ENCODE measurements around the gene FAM43A. TPM values are rescaled to one million over a fixed set of nuclear protein-coding genes. Genes with fewer than 3 reads are reported as not detected.

Gene FAM43A
- total and polyA plus RNA-seq, 2 of the 4 experiments (the other 2 are of a cell fraction): 3.0 to 11.5 TPM

DNA sequence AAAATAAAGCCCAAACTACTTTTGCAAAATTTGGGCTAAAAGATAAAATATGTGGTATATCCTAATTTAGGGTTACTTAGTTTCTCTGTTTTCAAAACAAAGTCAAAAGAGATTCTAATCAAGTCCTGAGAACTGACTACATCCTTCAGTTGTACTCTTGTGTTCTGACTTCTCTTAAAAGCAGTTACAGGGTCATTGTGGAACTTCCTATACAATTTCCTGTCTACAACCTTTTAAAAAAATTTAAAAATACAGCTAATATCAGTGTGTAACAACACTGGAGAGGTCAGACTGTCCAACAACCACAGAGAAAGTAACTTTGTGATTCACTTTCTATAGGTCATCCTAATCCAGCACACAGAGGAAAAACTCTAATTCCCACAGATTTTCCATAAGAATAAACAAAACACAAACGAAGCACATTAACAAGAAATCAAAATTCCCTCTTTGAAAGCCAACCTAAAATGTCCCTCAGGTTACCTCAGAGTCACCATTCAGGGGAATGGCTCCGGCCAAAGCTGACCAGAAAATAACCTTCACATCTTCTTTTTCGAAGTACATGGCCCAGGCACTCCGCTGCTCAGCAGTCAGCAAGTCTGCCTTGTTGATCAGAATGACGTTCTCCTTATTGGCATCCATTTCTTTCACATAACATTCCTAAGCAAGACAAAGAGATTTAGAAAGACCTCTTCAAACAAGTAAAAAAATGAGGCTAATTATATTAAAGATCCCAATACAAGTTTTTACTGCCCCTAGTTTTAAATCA is 27.0 kb upstream of the FAM43A start:
- intact Hi-C loops (cut with micrococcal nuclease) (no loop called here), in situ Hi-C loops (cut with MboI; ENCODE audit: low sequenced_read_pairs) (no loop called here), dilution Hi-C loops (cut with HindIII; ENCODE audit: low sequenced_read_pairs, unreplicated experiment) (no loop called here)
- Histone ChIP-seq H2BK15ac (ENCODE audit: low read depth, low read length) (no peak overlapping the region), H3K9ac (ENCODE audit: low read depth, low read length) (no peak overlapping the region), H3K4me3 (ENCODE audit: insufficient read depth, low read depth, low read length) (no peak overlapping the region), H3K27ac (ENCODE audit: insufficient read depth, low read length) (no peak overlapping the region; the same call in 1 of the 2 replicates), H2BK5ac (ENCODE audit: low read depth, low read length, poor library complexity, severe bottlenecking) (no peak overlapping the region), H3K79me1 (ENCODE audit: low read depth in 1 of 2, low read length in 2 of 2) (peaks cover 7 to 14% of the 10 kb centered on the region in 2 experiments; a peak in 2 of 4 replicates), H2AFZ (replicated peaks; ENCODE audit: low read length, poor library complexity) (no peak overlapping the region), H4K5ac (ENCODE audit: low read depth, low read length) (no peak overlapping the region), H3K27me3 (ENCODE audit: control insufficient read depth, insufficient read depth, low read length) (no peaks in the 10 kb centered on the region), H3K36me3 (ENCODE audit: control insufficient read depth, insufficient read depth, low read length) (peaks cover 19% of the 10 kb centered on the region), H3K56ac (ENCODE audit: extremely low read depth, insufficient read depth, low read length) (no peak overlapping the region), H3K9me3 (ENCODE audit: control insufficient read depth, insufficient read depth, low read length) (no peaks in the 10 kb centered on the region), H2AK5ac (ENCODE audit: low read depth, low read length) (no peak overlapping the region), H3K4me2 (ENCODE audit: low read depth, low read length) (no peak overlapping the region), H3K9me1 (ENCODE audit: insufficient read depth, low read length) (no peaks in the 10 kb centered on the region), H4K8ac (ENCODE audit: low read depth in 2 of 2, low read length in 2 of 2) (no peak overlapping the region), H4K20me1 (ENCODE audit: insufficient read depth, low read length) (no peaks in the 10 kb centered on the region), H3K18ac (ENCODE audit: low read depth, low read length) (no peak overlapping the region), H2BK20ac (ENCODE audit: low read depth, low read length) (no peak overlapping the region), H3K4ac (ENCODE audit: low read depth, low read length) (no peak overlapping the region), H3K4me1 (ENCODE audit: control insufficient read depth, insufficient read depth, low read length) (no peaks in the 10 kb centered on the region; the same call in 1 of the 2 replicates), H2BK120ac (ENCODE audit: low read depth, low read length) (no peak overlapping the region), H3K23ac (ENCODE audit: low read depth, low read length) (no peak overlapping the region), H4K91ac (ENCODE audit: insufficient read depth, low read depth, low read length) (no peak overlapping the region), H2AK9ac (replicated peaks; ENCODE audit: low read depth, low read length, poor library complexity) (no peak overlapping the region), H3K14ac (replicated peaks; ENCODE audit: low read depth, low read length) (no peak overlapping the region)
- no peak for TF ChIP-seq RFX5 (IDR thresholded peaks at IDR 0.05; ENCODE audit: low read depth, low read length)
- TF ChIP-seq, protein P1, sequence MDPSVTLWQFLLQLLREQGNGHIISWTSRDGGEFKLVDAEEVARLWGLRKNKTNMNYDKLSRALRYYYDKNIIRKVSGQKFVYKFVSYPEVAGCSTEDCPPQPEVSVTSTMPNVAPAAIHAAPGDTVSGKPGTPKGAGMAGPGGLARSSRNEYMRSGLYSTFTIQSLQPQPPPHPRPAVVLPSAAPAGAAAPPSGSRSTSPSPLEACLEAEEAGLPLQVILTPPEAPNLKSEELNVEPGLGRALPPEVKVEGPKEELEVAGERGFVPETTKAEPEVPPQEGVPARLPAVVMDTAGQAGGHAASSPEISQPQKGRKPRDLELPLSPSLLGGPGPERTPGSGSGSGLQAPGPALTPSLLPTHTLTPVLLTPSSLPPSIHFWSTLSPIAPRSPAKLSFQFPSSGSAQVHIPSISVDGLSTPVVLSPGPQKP (IDR thresholded peaks at IDR 0.05; ENCODE audit: borderline replicate concordance, low read depth, low read length): no peak
- TF ChIP-seq MXI1 (IDR thresholded peaks at IDR 0.05; ENCODE audit: borderline replicate concordance, low read depth, low read length): no peak
- TF ChIP-seq BHLHE40 (IDR thresholded peaks at IDR 0.05; ENCODE audit: low read depth, low read length): no peak
- no peak for TF ChIP-seq CHD1 (IDR thresholded peaks at IDR 0.05; ENCODE audit: low read depth, low read length)
- TF ChIP-seq POLR2A (IDR thresholded peaks at IDR 0.05; ENCODE audit: low read depth, low read length): no peak
- no peak for DNase-seq
- WGBS, 2 experiments (ENCODE audit: extremely low coverage in 2 of 2, insufficient read length in 1 of 2): 89% methylated on average over 3 of the region's 5 CpGs; no CpG with 5 or more reads in 1 of the 2 experiments
- ChIA-PET POLR2A (ENCODE audit: unreplicated experiment) (no interaction called here), CTCF (interaction anchor here (0.5 kb wide), 1 partner anchor 616 kb away, joined by 9 read pairs; no protein-coding TSS in a partner anchor)
- ATAC-seq (ENCODE audit: low read depth): no peak
- BruUV-seq (replicated peaks): no TSS peak

Measured in IMR-90 (cell line).